ENCODE measurements around the gene COPE. TPM values are rescaled to one million over a fixed set of nuclear protein-coding genes. Genes with fewer than 3 reads are reported as not detected.
A peak's percentile ranks its signal among the peaks of the same experiment; 100 is the strongest.

The COPE gene
- total and polyA plus RNA-seq, 2 of the 8 experiments (the other 6 are each of a cell fraction or from before 2014, with no cell fraction given) = 178 to 356 TPM

GRCh38 chr19:18869023-18869618, 50.1 kb downstream of the COPE start:
- Histone ChIP-seq H3K23me2 (ENCODE audit: low read depth, low read length) (peaks cover 4% of the 10 kb centered on the region; the same call in 1 of the 2 replicates), H3K18ac (ENCODE audit: extremely low read depth, low read length) (no peak overlapping the region), H4K5ac (ENCODE audit: insufficient read length, low read depth, low read length) (no peak overlapping the region), H3K23ac (ENCODE audit: insufficient read length) (no peak overlapping the region), H4K91ac (replicated peaks; ENCODE audit: insufficient read length, low read length) (no peak overlapping the region), H3K4me1 (replicated peaks in 1 of 4; ENCODE audit: control insufficient read depth in 3 of 4, insufficient read depth in 4 of 4, low read length in 3 of 4) (peaks cover 0 to 13% (median 4%) of the 10 kb centered on the region in 4 experiments; a peak in 4 of 7 replicates), H3K79me1 (ENCODE audit: low read depth, low read length) (no peaks in the 10 kb centered on the region; the same call in 1 of the 2 replicates), H3K4me2 (ENCODE audit: insufficient read depth in 1 of 2, low read depth in 2 of 2, low read length in 2 of 2) (peak overlapping the region; percentile 42 to 57; a peak in 3 of 4 replicates), H3K4ac (replicated peaks; ENCODE audit: insufficient read length, low read depth, low read length) (no peak overlapping the region), H2AFZ (ENCODE audit: low read length) (no peak overlapping the region), H3K79me2 (ENCODE audit: control insufficient read depth in 1 of 2, insufficient read depth in 2 of 2, low read length in 2 of 2) (no peaks in the 10 kb centered on the region), H3K4me3 (ENCODE audit: extremely low read depth in 1 of 4, insufficient read depth in 2 of 4, low read depth in 3 of 4, low read length in 4 of 4) (no peak overlapping the region; a peak in 1 of 8 replicates), H3K56ac (replicated peaks; ENCODE audit: insufficient read length, low read depth, low read length) (no peak overlapping the region), H3K14ac (ENCODE audit: insufficient read length) (no peak overlapping the region), H2AK5ac (ENCODE audit: low read depth, low read length) (no peak overlapping the region), H3K9me3 (ENCODE audit: insufficient read depth in 2 of 2, low read depth in 1 of 2, low read length in 1 of 2) (no peaks in the 10 kb centered on the region), H4K8ac (ENCODE audit: extremely low read depth, insufficient read depth, low read length) (peak overlapping the region; percentile 68; the same call in 1 of the 2 replicates), H3K27me3 (replicated peaks in 1 of 4; ENCODE audit: control insufficient read depth in 3 of 4, extremely low read depth in 1 of 4, insufficient read depth in 3 of 4, low read length in 3 of 4) (peaks cover 0 to 2% (median 0%) of the 10 kb centered on the region in 4 experiments; a peak in 1 of 7 replicates), H3K36me3 (ENCODE audit: control insufficient read depth in 2 of 4, insufficient read depth in 4 of 4, low read length in 3 of 4) (peaks cover 8 to 19% (median 14%) of the 10 kb centered on the region in 4 experiments; a peak in 7 of 8 replicates), H2BK20ac (ENCODE audit: low read length) (no peak overlapping the region), H3K9ac (replicated peaks in 1 of 4; ENCODE audit: extremely low read depth in 1 of 4, low read depth in 3 of 4, low read length in 3 of 4) (no peak overlapping the region), H2BK15ac (ENCODE audit: low read length) (no peak overlapping the region), H2BK5ac (ENCODE audit: low read depth, low read length) (no peak overlapping the region), H3K27ac (ENCODE audit: low read depth, low read length) (no peak overlapping the region), H2BK120ac (replicated peaks; ENCODE audit: low read depth, low read length) (no peak overlapping the region), H2BK12ac (ENCODE audit: low read depth, low read length) (no peak overlapping the region), H4K20me1 (replicated peaks in 1 of 2; ENCODE audit: control insufficient read depth in 1 of 2, insufficient read depth in 2 of 2, low read length in 2 of 2) (peaks cover 5 to 11% of the 10 kb centered on the region in 2 experiments)
- CTCF ChIA-PET (ENCODE audit: partially characterized antibody) = interaction anchor here (0.6 to 1.5 kb wide), 3 partner anchors 11 to 127 kb away, joined by 3 to 4 read pairs (median 3); partner anchors contain the start of gene CERS1
- FAIRE-seq = no peak
- peak in 1 of 2 experiments; percentile 65 for DNase-seq (ENCODE audit: low read depth in 1 of 2, low spot score in 2 of 2)
- WGBS, 2 experiments (ENCODE audit: extremely low coverage in 1 of 2, insufficient coverage in 1 of 2, insufficient read length in 1 of 2, insufficient replicate concordance in 2 of 2, low coverage in 1 of 2, low lambda C conversion rate in 2 of 2, missing lambda C conversion rate in 1 of 2) = 81% methylated on average over 33 of the region's 71 CpGs; no CpG with 5 or more reads in 1 of the 2 experiments
- POLR2A ChIA-PET (ENCODE audit: partially characterized antibody) = interaction anchor here (0.6 to 1.4 kb wide), 8 partner anchors 8 to 227 kb away, joined by 3 to 4 read pairs (median 3); partner anchors contain the start of gene CERS1
- TF ChIP-seq POLR2A (IDR thresholded peaks at IDR 0.05; ENCODE audit: control extremely low read depth in 1 of 2, low read depth in 2 of 2, low read length in 2 of 2) (no peak), CBX5 (IDR thresholded peaks at IDR 0.05; ENCODE audit: low read depth, low read length) (no peak), MAFK (IDR thresholded peaks at IDR 0.05; ENCODE audit: low read depth, low read length) (no peak), HDAC6 (IDR thresholded peaks at IDR 0.05; ENCODE audit: low read depth, low read length) (no peak), POLR2AphosphoS5 (IDR thresholded peaks at IDR 0.05; ENCODE audit: low read depth, low read length) (0 out of 2 replicates have a peak, but pooled peaks have one; percentile 20), FOSL1 (IDR thresholded peaks at IDR 0.05; ENCODE audit: insufficient read depth, low read depth, low read length) (no peak)
